GM23338 (cell line): Measurements from ENCODE around the gene P2RY8. TPM values are rescaled to one million over a fixed set of nuclear protein-coding genes. Genes with fewer than 3 reads are reported as not detected.

Source experiments
- ATAC-seq: fragments of 200-7000 bp; cut with Tn5 transposase; 3 replicates; pipeline ENCODE4 v1.9.1; 2020
- DNase-seq: peaks from one replicate; pipeline ENCODE4 v3.0.0-alpha.2; 2015; ENCODE audit warnings: low spot score
- H2AFZ ChIP-seq: fragments of 200-600 bp; sonication (generic); 2 replicates; pipeline ENCODE4 v1.8.0; 2016; ENCODE audit warnings: antibody characterized with exemption, mild to moderate bottlenecking, moderate library complexity
- H3F3A ChIP-seq: fragments of 200-600 bp; sonication (generic); replicated peaks from 2 replicates; pipeline ENCODE4 v1.8.0; 2017; ENCODE audit warnings: antibody characterized with exemption, mixed run types, low read depth
- H3K27ac ChIP-seq: fragments of 200-600 bp; sonication (generic); 2 replicates; pipeline ENCODE4 v1.6.1; 2016; ENCODE audit warnings: low read depth
- H3K27me3 ChIP-seq: fragments of 200-600 bp; sonication (generic); 2 replicates; pipeline ENCODE4 v1.8.0; 2016; ENCODE audit warnings: mild to moderate bottlenecking, mixed run types, moderate library complexity; ENCODE audit not compliant: insufficient read depth
- H3K36me3 ChIP-seq: fragments of 200-600 bp; sonication (generic); 2 replicates; pipeline ENCODE4 v1.8.0; 2016; ENCODE audit warnings: mild to moderate bottlenecking; ENCODE audit not compliant: insufficient read depth
- H3K4me1 ChIP-seq: fragments of 200-600 bp; sonication (generic); 2 replicates; pipeline ENCODE4 v1.8.0; 2016; ENCODE audit warnings: mild to moderate bottlenecking, moderate library complexity; ENCODE audit not compliant: insufficient read depth
- H3K4me2 ChIP-seq: fragments of 200-600 bp; sonication (generic); 2 replicates; pipeline ENCODE4 v1.7.1; 2017; ENCODE audit warnings: mixed run types
- H3K4me3 ChIP-seq: fragments of 200-600 bp; sonication (generic); 2 replicates; pipeline ENCODE4 v1.6.1; 2016; ENCODE audit warnings: mixed run types
- H3K79me2 ChIP-seq: fragments of 200-600 bp; sonication (generic); replicated peaks from 2 replicates; pipeline ENCODE4 v1.8.0; 2017; ENCODE audit warnings: mild to moderate bottlenecking; ENCODE audit not compliant: insufficient read depth
- H3K9me2 ChIP-seq: fragments of 200-600 bp; sonication (generic); 2 replicates; pipeline ENCODE4 v1.8.0; 2017; ENCODE audit not compliant: insufficient read depth
- H4K20me1 ChIP-seq: fragments of 200-600 bp; sonication (generic); replicated peaks from 2 replicates; pipeline ENCODE4 v1.8.0; 2017; ENCODE audit warnings: mild to moderate bottlenecking; ENCODE audit not compliant: insufficient read depth
- H3K27ac Mint-ChIP-seq: 2 replicates; pipeline ENCODE4 v1.8.0; 2020; ENCODE audit warnings: inconsistent platforms, mild to moderate bottlenecking, moderate library complexity, mixed read lengths
- H3K27me3 Mint-ChIP-seq: 3 replicates; pipeline ENCODE4 v1.8.0; 2022; ENCODE audit warnings: low read depth, mild to moderate bottlenecking, moderate library complexity, mixed read lengths, inconsistent platforms; ENCODE audit not compliant: insufficient read depth, poor library complexity
- H3K36me3 Mint-ChIP-seq: 3 replicates; pipeline ENCODE4 v1.8.0; 2021; ENCODE audit warnings: low read depth, mild to moderate bottlenecking, inconsistent platforms, moderate library complexity, mixed read lengths
- H3K4me1 Mint-ChIP-seq: 3 replicates; pipeline ENCODE4 v1.8.0; 2020; ENCODE audit warnings: mild to moderate bottlenecking, inconsistent platforms, mixed read lengths
- H3K4me3 Mint-ChIP-seq: 3 replicates; pipeline ENCODE4 v1.8.0; 2021; ENCODE audit warnings: moderate library complexity, mild to moderate bottlenecking, inconsistent platforms, mixed read lengths
- H3K9me3 Mint-ChIP-seq: 3 replicates; pipeline ENCODE4 v1.8.0; 2020; ENCODE audit warnings: moderate library complexity, mild to moderate bottlenecking, inconsistent platforms, mixed read lengths
- CTCF ChIP-seq, 2 experiments: fragments of 200-600 bp in 1 of 2; sonication (generic) in 1 of 2; conservative IDR thresholded peaks; 2 replicates each; pipeline versions ENCODE4 v1.5.1 to v1.6.1; 2016 to 2017; ENCODE audit warnings: antibody characterized with exemption in 2 of 2, low read depth in 2 of 2, mild to moderate bottlenecking in 2 of 2, moderate library complexity in 1 of 2
- ETS1 ChIP-seq: IDR thresholded peaks from 2 replicates; pipeline ENCODE4 v1.6.1; 2016; ENCODE audit warnings: antibody characterized with exemption
- REST ChIP-seq: IDR thresholded peaks from one replicate; pipeline ENCODE4 v1.6.1; 2018; ENCODE audit warnings: antibody characterized with exemption; ENCODE audit not compliant: unreplicated experiment
- ZNF462 ChIP-seq: fragments of 250-450 bp; sonication (Bioruptor Pico); IDR thresholded peaks from 2 replicates; pipeline ENCODE4 v1.5.0; 2020; ENCODE audit warnings: mild to moderate bottlenecking, moderate library complexity
- polyA plus RNA-seq: library from polyadenylated mRNA; unstranded; fragments of >200 nt; fragmentation: Nextera tagmentation; extraction: Ambion mirVana; gene quantifications from 2 replicates; pipeline ENCODE4 v1.2.1, GENCODE V29; 2016
- total RNA-seq: library from RNA; depleted of rRNA; stranded (reverse); fragments of >200 nt; shearing (Covaris generic); gene quantifications from 2 replicates; pipeline ENCODE4 v1.2.3, GENCODE V29; 2014

The P2RY8 gene
- total and polyA plus RNA-seq, 2 experiments from 2014 or later: 0.24 TPM; not detected in 1

GRCh38 chrX:1533058-1533457 is 3.9 kb downstream of the P2RY8 start (continued):
- TF ChIP-seq ZNF462 (CRISPR knock-in tag): no peak

GRCh38 chrX:1531096-1531890 is 5.7 kb downstream of the P2RY8 start:
- H3K36me3 Mint-ChIP-seq: no peaks in the 10 kb centered on the region
- H4K20me1 ChIP-seq: no peaks in the 10 kb centered on the region
- no peak for TF ChIP-seq ETS1
- TF ChIP-seq CTCF (conservative IDR thresholded peaks at IDR 0.05; ENCODE audit: low read depth in 2 of 2): no peak
- no peak for TF ChIP-seq REST

More at GRCh38 chrX:1531096-1531890, 5.7 kb downstream of the P2RY8 start:
- ATAC-seq: no peak
- H3K4me2 ChIP-seq: no peak overlapping the region
- Mint-ChIP-seq H3K4me1 (no peaks in the 10 kb centered on the region), H3K9me3 (peaks cover 12% of the 10 kb centered on the region), H3K27ac (no peak overlapping the region), H3K27me3 (no peaks in the 10 kb centered on the region), H3K4me3 (no peak overlapping the region)
- no peak overlapping the region for H3K27ac ChIP-seq
- no peaks in the 10 kb centered on the region for H3K79me2 ChIP-seq
- H3F3A ChIP-seq: no peaks in the 10 kb centered on the region
- no peak for DNase-seq
- 0 out of 2 replicates have a peak, but pooled peaks cover 2% of the 10 kb centered on the region for H3K9me2 ChIP-seq
- H3K4me1 ChIP-seq: no peaks in the 10 kb centered on the region
- no peaks in the 10 kb centered on the region for H3K27me3 ChIP-seq
- H3K36me3 ChIP-seq: no peaks in the 10 kb centered on the region
- no peak overlapping the region for H3K4me3 ChIP-seq
- no peak overlapping the region for H2AFZ ChIP-seq
